SH-SY5Y (cell line): Measurements from ENCODE around the gene FUT3.

Experiments used
- GATA2 ChIP-seq: IDR thresholded peaks from 2 replicates; pipeline ENCODE4 v1.6.1; 2011; ENCODE audit warnings: mild to moderate bottlenecking, low read depth, low read length
- GATA3 ChIP-seq: IDR thresholded peaks from 2 replicates; pipeline ENCODE4 v1.6.1; 2011; ENCODE audit warnings: low read depth, mild to moderate bottlenecking, low read length, moderate library complexity

Gene FUT3

DNA sequence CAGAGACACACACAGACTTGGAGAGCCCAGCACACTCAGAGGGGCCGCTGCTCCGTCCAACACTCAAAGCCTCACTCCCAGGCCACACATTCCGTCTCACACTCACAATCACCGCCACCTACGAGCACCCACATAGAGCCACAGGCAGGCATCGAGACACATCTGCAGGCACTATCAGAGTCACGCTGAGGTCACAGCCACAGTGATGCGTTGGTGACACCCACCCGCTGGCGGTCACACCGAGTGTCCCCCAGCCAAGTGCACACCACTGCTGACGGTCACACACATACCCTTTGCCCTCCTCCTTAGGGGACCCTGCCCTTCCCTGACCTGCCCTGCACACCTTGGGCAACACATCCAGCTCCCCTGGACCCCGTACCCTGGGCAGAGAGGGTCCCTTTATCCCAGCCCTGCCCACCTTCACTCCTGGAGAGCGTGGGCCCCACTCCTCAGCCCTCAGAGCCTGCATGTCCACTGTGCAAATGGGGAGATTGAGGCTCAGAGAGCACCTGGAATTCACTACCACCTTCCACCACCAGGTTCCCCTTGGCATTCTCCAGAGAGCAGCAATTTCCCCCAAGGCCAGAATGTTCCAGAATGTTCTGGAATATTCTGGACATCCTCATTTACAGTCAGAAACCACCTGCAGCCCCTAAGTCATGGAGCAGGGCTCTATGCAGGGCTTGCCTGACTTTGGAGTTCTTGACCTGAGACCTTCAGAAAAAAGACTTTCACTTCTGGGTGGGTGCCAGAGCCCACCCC lies 13.7 kb upstream of the FUT3 start:
- no peak for TF ChIP-seq GATA2
- TF ChIP-seq GATA3, result no peak

DNA sequence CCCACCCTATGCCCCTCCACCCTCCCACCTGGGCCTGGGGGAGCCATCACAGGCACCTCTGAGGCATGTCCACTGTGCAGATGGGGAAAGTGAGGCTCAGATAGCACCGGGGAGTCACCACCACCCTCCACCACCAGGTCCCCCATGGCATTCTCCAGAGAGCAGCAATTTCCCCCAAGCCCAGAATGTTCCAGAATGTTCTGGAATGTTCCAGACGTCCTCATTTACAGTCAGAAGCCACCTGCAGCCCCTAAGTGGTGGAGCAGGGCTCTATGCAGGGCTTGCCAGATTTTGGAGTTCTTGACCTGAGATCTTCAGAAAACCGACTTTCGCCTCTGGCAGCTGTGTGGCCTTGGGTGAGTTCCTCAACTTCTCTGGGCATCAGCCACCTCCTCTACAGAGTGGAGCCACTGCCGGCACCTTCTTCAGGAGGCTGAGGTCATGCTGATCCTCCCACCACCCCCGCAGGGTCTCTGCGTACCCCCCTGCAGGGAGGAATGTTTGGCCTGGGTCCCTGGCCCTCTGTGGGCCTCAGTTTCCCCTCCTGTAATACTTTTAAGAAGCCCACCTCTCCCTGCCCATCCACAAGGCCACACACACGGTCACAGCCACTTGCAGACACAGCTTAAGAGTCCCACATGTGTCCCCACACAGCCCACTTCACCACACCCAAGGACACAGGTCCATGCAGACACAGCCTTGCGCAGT lies 12.9 kb upstream of the FUT3 start:
- TF ChIP-seq GATA2 (no peak), GATA3 (no peak)

DNA sequence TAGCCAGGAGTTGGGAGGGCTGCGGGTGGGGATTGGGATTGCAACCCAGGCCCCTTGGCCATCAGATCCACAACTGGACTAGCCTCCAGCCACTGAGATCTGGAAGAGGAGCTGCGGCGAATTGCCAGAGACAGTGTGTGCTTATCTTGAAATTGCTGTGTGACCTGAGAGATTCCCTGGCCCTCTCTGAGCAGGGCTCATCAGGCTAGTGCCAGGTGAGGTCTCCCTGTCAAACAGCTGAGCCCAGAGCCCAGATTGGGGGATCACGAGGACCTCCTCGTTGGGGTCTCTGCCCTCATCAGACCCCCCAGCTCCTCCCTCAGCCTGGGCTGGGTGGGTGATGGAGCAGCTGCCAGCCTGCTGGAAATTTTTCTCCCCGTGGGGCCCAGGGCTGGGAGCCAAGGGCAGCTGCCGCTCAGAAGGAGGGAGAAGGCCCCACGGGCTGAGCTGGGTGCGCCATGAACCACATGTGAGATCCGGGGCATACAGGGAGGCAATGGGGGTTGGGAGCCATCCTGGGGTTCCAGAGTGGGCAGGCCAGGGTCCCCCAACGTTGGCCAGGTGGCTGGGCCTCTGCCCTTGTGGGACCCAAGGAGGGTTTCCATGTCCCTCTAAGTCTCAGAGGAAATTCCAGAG lies 11.9 kb upstream of the FUT3 start:
- no peak for TF ChIP-seq GATA2
- no peak for TF ChIP-seq GATA3

DNA sequence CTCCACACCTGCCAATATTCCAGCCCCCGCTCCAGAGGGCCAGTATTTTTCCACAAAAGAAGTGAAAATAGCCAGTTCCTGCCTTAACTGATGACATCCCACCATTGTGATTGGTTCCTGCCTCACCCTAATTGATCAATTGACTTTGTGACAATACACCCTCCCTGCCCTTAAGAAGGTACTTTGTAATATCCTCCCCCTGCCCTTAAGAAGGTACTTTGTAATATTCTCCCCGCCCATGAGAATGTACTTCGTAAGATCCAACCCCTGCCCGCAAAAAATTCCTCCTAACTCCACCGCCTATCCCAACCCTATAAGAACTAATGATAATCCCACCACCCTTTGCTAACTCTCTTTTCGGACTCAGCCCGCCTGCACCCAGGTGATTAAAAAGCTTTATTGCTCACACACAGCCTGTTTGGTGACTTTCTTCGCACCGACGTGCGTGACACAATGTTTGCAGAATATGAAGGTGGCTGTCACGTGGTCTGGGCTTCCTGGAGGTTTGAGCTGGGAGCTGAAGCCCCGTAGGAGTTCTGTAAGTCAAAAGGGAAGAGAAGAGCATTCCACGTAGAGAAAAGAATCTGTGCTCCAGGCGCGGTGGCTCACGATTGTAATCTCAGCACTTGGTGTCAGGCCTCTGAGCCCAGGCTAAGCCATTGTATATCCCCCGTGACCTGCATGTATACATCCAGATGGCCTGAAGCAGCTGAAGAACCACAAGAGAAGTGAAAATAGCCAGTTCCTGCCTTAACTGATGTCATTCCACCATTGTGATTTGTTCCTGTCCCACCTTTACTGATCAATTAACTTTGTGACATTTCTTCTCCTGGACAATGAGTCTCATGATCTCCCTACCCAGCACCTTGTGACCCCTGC lies 6.2 kb upstream of the FUT3 start:
- no peak for TF ChIP-seq GATA3
- no peak for TF ChIP-seq GATA2

DNA sequence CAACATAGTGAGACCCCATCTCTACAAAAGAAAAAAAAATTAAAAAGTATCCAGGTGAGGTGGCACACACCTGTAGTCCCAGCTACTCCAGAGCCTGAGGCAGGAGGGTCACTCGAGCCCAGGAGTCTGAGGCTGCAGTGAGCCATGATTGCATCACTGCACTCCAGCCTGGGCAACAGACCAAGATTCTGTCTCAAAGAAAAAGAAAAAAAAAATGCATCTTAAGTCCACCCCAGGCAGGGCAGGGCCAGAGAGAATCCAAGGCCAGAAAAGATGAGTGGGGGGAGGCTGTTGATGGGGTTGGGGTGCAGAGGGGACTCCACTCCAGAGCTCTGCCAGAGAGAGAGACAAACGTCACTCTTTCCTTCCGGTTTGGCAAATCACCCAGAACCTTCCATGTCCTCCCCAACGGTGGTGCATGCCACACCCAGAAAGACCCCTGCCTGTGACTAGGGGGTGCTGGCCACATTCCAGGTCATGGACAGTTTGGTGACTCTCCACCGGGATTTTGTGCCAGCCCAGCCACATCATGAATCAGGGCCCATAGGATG lies 431 bp downstream of the FUT3 start:
- TF ChIP-seq GATA3, result no peak
- no peak for TF ChIP-seq GATA2

DNA sequence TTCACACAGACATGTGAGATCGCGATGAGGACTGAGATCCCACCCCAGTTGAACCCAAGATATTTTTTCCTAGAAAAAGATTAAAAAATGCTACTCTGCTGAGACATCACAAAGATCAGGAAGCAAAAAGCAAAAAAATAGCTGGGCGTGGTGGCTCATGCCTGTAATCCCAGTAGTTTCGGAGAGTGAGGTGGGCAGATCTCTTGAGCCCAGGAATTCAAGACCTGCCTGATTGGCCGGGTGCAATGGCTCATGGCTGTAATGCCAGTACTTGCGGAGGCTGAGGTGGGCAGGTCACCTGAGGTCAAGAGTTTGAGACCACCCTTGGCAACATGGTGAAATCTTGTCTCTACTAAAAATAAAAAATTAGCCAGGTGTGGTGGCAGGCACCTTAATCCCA lies 1.1 kb downstream of the FUT3 start:
- no peak for TF ChIP-seq GATA2
- no peak for TF ChIP-seq GATA3

DNA sequence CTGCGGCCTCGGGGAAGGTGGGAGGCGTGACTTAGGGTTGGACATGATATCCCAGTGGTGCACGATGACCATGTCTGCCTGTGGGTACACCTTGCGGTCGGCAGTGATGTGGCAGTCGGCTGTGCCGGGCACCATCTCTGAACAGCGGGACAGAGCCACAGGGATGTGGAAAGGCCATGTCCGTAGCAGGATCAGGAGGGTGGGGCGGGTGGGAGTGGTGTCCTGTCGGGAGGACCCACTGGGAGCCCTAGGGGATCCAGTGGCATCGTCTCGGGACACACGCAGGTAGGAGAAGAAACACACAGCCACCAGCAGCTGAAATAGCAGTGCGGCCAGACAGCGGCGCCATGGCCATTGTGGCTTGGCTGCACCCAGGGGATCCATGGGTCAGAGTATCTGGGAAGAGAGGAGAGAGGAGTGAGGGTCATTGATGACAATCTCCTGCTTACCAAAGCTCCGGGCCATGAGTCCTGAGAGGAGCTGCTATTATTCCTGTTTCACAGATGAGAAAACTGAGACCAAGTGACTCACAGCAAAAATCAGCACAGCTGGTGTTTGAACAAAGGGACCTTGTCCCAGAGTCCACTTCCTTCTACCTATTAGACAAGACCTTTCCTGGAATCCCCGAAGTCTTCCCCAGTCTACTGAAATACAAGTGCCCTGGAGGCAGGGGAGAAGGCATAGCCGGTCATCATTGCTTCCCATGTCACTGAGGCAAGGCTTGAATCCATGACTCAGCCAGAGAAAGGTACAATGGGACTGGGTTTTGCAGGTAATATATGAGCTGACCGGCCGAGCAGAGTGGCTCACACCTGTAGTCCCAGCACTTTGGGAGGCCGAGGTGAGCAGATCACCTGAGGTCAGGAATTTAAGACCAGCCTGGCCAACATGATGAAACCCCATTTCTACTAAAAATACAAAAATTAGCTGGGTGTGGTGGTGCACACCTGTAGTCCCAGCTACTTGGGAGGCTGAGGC lies 6.5 kb downstream of the FUT3 start:
- no peak for TF ChIP-seq GATA3
- no peak for TF ChIP-seq GATA2

DNA sequence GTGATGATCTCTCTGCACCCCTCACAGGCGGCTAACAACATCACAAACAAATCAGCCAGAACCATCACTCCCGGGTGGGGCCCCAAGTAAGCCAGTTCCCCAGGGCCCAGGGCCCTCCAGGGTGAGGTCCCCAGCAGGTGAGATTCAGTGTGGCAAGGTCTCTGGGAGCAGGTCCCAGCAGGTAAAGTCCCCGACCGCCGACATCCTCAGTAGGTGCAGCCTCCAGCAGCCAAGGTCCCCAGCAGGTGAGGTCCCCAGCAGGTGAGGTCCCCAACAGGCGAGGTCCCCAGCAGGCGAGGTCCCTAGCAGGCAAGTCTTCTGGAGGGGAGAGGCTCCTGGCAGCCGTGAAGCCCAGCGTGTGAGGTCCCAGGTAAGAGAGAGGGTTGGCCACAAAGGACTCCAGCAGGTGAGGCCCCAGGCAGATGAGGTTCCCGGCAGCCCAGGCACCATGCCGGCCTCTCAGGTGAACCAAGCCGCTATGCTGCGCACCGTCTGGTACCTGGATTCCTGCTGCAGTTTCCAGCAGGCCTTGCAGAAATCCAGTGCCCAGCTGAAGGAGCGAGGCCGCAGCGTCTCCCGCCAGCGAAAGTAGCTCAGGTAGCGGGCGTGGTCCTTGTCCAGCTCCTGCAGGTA lies 7.8 kb downstream of the FUT3 start:
- no peak for TF ChIP-seq GATA3
- no peak for TF ChIP-seq GATA2

DNA sequence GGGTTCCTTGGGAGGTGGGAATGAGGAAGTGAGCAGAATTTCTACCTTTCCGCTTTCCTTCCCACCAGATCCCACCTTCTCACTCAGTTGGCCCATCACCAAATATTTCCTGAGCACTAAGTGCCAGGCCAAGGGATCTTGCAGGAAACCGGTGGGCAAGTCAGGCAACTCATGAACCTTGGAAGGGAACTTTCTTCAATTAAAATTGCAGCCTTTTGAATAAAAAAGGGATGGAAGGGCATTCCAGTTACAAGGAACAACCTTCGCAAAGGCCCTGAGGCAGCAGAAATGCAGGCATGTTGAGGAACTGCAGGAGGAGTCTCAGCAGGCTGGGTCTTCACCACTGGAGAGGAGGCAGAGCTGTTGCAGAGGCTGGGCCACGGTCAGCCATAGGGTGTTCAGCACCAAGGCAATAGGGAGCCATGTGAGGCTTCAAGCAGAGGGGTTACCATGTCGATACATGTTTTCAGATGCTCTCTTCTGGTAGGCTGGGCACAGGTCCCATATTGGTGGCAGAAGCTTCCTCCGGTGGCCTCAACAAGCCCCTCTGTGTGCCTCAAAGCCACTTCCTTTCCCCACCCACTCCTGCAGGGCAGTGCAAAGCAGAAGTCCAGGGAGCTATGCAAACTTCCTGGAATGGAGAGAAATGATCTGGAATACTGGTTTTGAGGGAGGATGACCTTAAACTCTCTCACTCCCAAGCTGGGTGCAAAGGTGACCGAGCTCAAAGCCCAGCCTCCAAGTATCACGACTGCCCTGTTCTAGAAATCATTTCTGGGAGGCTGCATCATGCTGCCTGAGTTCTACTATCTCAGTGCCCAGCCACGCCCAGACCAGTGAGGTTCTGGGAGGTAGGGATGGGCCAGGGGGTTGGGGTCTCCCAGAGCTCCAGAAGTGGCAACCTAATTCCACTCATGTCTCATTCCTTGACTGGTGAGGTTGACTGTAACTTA lies 11.9 kb downstream of the FUT3 start, which contains the start of gene FUT6:
Gene FUT6, minus strand, starts transcription at position 638 of the 953 bp plus-strand sequence. CDS start 7,135 bp downstream, outside the sequence.
- TF ChIP-seq GATA3 (no peak), GATA2 (no peak)

DNA sequence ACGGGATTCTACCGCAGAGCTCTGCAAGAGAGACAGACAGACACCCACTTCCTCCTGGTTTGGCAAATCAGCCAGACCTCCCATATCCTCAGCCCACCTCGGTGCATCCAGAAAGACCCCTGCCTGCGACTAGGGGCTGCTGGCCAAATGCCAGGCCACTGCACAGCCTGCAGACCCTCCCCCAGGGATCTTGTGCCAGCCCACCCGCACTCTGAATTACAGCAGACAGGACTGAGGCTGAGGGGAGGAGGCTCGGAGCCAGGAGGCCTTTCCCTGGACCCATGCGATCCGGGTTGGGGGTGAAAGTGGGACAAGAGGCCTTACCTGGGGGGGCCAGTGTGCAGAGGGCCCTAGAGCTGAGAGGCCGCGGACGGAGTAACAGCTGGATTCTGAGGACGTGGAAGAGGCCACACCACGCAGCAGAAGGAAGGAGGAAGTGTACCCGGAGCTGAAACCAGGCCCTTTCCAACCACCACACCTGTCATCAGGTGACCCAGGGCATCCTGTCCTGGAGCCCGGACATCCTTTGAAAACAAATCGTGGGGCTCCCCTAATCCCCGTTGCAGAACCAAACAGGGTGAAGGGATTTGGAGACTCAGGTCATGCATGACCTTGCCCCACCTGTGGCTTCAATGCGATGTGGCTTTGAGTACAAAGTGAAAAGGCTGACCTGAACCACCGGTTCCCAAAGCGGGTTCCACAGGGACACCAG lies 12.7 kb downstream of the FUT3 start:
- TF ChIP-seq GATA2 (no peak), GATA3 (no peak)

DNA sequence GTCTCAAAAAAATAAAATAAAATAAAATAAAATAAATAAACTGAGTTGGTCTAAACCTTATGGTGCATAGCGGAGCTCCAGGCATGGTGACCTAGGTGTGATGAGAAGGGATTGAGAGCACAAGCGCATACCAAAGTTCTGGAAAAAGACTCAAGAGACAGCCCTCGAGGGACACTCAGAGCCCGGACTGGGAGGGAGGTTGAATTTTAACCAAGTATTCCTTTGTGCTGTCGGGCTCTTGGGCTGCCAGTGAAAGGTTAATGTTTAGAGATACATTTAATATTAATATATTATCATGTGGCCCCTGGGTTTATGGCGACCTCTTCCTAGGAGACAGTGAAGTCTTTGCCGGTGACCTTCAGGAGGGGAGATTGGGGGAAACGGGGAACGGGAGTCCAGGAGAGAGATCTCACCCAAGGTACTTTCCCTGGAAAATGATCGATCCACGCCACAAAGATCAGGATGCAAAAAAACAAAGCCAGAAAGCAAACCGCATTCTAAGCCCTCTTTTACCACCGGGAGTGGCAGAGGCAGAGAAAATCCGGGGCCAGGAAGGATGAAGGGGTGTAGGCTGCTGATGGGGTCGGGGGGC lies 13.4 kb downstream of the FUT3 start:
- TF ChIP-seq GATA2 (no peak), GATA3 (no peak)
